Measurements from ENCODE around the gene TBX15.

The TBX15 gene

DNA sequence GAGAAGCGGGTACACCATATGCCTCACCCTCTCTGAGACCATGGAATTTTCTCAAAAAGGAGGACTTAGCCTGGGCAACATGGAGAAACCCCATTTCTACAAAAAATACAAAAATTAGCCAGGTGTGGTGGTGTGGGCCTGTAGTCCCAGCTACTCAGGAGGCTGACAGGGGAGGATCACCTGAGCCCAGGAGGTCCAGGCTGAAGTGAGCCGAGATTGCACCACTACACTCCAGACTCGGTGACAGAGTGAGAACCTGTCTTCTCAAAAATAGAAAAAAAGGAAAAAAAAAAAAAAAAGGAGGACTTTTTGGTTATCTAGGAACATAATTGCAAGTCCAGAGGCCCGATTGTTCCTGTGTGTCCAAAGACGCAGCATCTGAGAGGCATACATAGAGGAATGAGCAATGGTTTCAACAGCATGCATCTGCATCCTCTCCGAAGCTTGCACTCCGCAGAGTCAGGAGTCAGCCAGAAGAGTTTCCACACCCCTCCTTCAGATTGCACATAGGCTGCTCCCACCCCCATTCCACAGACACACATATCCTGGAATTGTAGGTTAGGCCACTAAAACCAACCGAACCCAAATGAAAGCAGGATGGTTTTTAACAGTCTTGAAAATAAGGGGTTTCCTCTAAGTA, 2.5 kb upstream of the TBX15 start:
- Histone ChIP-seq H2AFZ (no peak overlapping the region), H3K4me3 (ENCODE audit: low read depth, low read length) (no peak overlapping the region), H3K4me2 (ENCODE audit: low read length) (no peak overlapping the region), H3K9ac (no peak overlapping the region), H3K27me3 (ENCODE audit: control insufficient read depth, insufficient read depth, low read length) (peaks cover 20% of the 10 kb centered on the region), H3K36me3 (ENCODE audit: control insufficient read depth, insufficient read depth, low read length) (no peaks in the 10 kb centered on the region), H3K79me2 (no peaks in the 10 kb centered on the region), H3K27ac (no peak overlapping the region), H3K4me1 (no peaks in the 10 kb centered on the region), H3K9me3 (ENCODE audit: control insufficient read depth, low read length) (peaks cover 3% of the 10 kb centered on the region)
- TF ChIP-seq, protein P1, sequence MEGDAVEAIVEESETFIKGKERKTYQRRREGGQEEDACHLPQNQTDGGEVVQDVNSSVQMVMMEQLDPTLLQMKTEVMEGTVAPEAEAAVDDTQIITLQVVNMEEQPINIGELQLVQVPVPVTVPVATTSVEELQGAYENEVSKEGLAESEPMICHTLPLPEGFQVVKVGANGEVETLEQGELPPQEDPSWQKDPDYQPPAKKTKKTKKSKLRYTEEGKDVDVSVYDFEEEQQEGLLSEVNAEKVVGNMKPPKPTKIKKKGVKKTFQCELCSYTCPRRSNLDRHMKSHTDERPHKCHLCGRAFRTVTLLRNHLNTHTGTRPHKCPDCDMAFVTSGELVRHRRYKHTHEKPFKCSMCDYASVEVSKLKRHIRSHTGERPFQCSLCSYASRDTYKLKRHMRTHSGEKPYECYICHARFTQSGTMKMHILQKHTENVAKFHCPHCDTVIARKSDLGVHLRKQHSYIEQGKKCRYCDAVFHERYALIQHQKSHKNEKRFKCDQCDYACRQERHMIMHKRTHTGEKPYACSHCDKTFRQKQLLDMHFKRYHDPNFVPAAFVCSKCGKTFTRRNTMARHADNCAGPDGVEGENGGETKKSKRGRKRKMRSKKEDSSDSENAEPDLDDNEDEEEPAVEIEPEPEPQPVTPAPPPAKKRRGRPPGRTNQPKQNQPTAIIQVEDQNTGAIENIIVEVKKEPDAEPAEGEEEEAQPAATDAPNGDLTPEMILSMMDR (IDR thresholded peaks at IDR 0.05): no peak

DNA sequence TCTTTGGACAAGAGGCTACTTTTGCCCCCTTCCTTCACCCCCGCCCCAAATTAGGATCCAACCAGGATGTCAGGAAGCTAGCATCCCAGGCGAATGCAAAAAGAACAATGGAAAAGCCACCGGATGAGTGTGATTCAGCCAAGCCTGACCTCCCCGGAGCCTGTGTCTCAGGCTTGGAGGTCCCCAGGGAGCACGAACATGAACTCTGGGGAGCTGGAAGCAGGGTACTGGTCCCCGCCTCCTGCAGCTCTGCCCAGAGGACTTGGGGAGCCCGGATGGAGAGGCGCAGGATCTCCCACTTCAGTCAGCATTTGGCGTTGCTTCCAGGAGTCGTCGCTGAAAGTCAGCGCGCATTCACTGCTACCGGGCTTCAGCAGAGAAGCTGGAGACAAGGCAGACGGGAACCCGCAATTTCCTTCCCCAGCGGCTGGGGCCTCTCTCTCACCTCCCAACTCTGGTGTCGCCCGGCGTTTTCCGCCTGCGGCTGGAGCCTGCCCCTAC, 1.8 kb upstream of the TBX15 start:
- Histone ChIP-seq H3K79me2 (no peaks in the 10 kb centered on the region), H3K36me3 (ENCODE audit: control insufficient read depth, insufficient read depth, low read length) (no peaks in the 10 kb centered on the region), H3K27me3 (ENCODE audit: control insufficient read depth, insufficient read depth, low read length) (peaks cover 23% of the 10 kb centered on the region), H3K4me1 (no peaks in the 10 kb centered on the region), H3K4me2 (ENCODE audit: low read length) (no peak overlapping the region), H3K9me3 (ENCODE audit: control insufficient read depth, low read length) (peaks cover 3% of the 10 kb centered on the region), H3K4me3 (ENCODE audit: low read depth, low read length) (no peak overlapping the region), H3K9ac (no peak overlapping the region), H2AFZ (no peak overlapping the region), H3K27ac (no peak overlapping the region)
- TF ChIP-seq, protein P1 (IDR thresholded peaks at IDR 0.05): no peak

DNA sequence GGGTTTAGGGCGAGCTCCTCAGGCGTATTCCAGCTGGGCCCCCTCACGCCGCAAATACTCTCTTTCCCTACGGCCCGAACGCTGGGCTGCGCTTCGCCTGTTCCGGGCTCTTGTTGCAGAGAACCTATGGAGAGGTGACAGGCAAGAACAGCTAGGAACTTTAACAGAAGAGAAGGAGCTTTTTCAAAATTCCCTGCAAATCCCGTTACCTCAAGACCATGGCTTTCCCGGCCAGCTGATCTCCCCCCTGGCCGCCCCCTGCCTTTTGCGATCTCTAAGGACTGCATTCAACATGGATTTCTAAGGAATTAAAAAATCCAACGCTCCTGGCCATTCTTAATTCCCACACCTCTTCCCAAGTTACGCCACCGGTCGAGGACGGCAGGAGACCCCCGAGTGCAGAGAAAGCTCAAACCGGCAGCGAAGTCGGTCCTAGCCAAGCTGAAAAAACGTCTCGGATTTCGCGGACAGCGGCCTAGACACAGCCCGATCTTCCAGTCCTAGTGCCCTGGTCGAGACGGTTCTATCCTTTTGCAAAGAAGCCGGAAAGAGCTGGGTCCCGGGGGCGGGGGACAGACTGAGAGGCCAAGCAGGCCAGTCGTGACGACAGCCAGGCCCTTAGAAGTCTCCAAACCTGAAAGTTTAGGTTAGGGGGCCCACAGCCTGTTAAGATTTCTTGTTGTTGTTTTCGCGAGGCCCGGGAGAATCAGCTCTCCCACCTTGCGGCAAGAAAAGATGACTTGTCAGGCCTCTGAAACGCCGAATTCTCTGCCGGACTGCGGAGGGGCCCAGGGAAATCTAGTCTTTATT, 1.1 kb upstream of the TBX15 start:
- TF ChIP-seq, protein P1 (IDR thresholded peaks at IDR 0.05): no peak
- H3K4me2 ChIP-seq (ENCODE audit: low read length): no peak overlapping the region
- H2AFZ ChIP-seq: no peak overlapping the region
- H3K36me3 ChIP-seq (ENCODE audit: control insufficient read depth, insufficient read depth, low read length): no peaks in the 10 kb centered on the region
- H3K4me3 ChIP-seq (ENCODE audit: low read depth, low read length): no peak overlapping the region
- H3K9ac ChIP-seq: no peak overlapping the region
- peaks cover 3% of the 10 kb centered on the region for H3K9me3 ChIP-seq (ENCODE audit: control insufficient read depth, low read length)
- H3K4me1 ChIP-seq: no peaks in the 10 kb centered on the region
- H3K27ac ChIP-seq: no peak overlapping the region
- no peaks in the 10 kb centered on the region for H3K79me2 ChIP-seq
- peaks cover 23% of the 10 kb centered on the region for H3K27me3 ChIP-seq (ENCODE audit: control insufficient read depth, insufficient read depth, low read length)

DNA sequence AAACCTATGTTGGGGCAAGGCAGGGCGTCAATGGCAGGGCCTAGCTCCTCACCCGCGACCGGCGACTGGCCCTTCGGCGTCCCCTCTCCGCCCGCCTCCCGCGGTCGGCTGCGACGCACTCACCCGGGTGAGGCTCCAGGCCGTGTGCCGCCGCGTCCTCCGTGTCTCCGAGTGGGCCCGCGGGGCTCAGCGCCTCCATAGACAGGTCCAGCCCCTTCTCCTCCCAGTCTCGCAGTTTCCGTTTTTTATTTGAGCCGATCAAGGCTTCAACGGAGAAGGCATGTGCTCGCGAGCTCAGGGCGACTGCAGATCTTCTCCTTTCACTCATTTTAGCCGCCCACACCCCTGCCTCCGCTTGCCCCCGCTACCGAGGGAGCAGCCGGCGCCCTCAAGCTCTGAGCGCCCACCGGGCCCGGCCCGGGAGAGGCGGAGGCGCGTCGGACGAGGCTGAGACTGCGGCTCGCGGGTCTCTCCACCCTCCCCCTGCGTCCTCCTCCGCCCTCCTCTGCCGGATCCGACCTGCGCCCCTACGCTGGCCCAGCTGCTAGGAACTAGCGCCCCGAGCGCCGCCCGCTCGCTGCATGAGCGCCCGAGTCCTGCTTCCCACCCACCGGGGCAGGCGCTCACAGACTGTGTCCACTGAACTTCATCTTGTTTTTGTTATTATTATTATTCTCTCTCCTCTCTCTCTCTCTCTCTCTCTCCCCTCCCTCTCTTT, 516 bp downstream of the TBX15 start:
- Histone ChIP-seq H3K36me3 (ENCODE audit: control insufficient read depth, insufficient read depth, low read length) (no peaks in the 10 kb centered on the region), H3K79me2 (no peaks in the 10 kb centered on the region), H3K27ac (peak overlapping the region; percentile 6), H3K4me3 (ENCODE audit: low read depth, low read length) (peak overlapping the region; percentile 35), H3K9ac (no peak overlapping the region), H2AFZ (no peak overlapping the region), H3K4me1 (no peaks in the 10 kb centered on the region), H3K27me3 (ENCODE audit: control insufficient read depth, insufficient read depth, low read length) (peaks cover 26% of the 10 kb centered on the region), H3K4me2 (ENCODE audit: low read length) (peak overlapping the region; percentile 64), H3K9me3 (ENCODE audit: control insufficient read depth, low read length) (peaks cover 3% of the 10 kb centered on the region)
- TF ChIP-seq, protein P1 (IDR thresholded peaks at IDR 0.05): no peak
